ENCODE measurements around the gene PTPRA. TPM values are rescaled to one million over a fixed set of nuclear protein-coding genes. Genes with fewer than 3 reads are reported as not detected.
A peak's percentile ranks its signal among the peaks of the same experiment; 100 is the strongest.

PTPRA gene
- total and polyA plus RNA-seq, 2 experiments from 2014 or later, result 45.1 to 51.8 TPM

- Histone ChIP-seq H3K4me2 (peak overlapping the region; percentile 88), H3K27me3 (no peaks in the 10 kb centered on the region), H3K4me3 (peak overlapping the region; percentile 98), H3K36me3 (replicated peaks; ENCODE audit: insufficient read depth, low read depth) (no peaks in the 10 kb centered on the region), H3K27ac (peak overlapping the region; percentile 98), H3K9me3 (ENCODE audit: low read depth) (no peaks in the 10 kb centered on the region), H3K9me2 (replicated peaks; ENCODE audit: insufficient read depth) (no peaks in the 10 kb centered on the region), H3K4me1 (ENCODE audit: insufficient read depth) (peaks cover 23% of the 10 kb centered on the region), H3K79me2 (peaks cover 18% of the 10 kb centered on the region), H2AFZ (peak overlapping the region; percentile 93), H4K20me1 (ENCODE audit: insufficient read depth, poor library complexity, severe bottlenecking) (no peaks in the 10 kb centered on the region)
- no peak for TF ChIP-seq EZH2 (IDR thresholded peaks at IDR 0.05; ENCODE audit: borderline replicate concordance)
- TF ChIP-seq EZH2phosphoT487 (IDR thresholded peaks at IDR 0.05; ENCODE audit: low read depth, severe bottlenecking, unreplicated experiment), result no peak
- no peak for TF ChIP-seq CTCF (IDR thresholded peaks at IDR 0.05; ENCODE audit: poor library complexity)
- DNase-seq (ENCODE audit: low spot score), result peak; percentile 78
- WGBS (ENCODE audit: low lambda C conversion rate, missing lambda C conversion rate), result 5% methylated on average over 7 of the region's 24 CpGs
Observed at GRCh38 chr20:3045042-3045815, 171.9 kb downstream of the PTPRA start.

GRCh38 chr20:3045816-3046676 lies 172.8 kb downstream of the PTPRA start, which contains the start of gene MRPS26:
Gene MRPS26, plus strand, starts transcription at chr20:3046052. Its CDS starts 17 bp downstream, at chr20:3046069.
- Histone ChIP-seq H3K4me1 (ENCODE audit: insufficient read depth) (peaks cover 23% of the 10 kb centered on the region), H3K27me3 (no peaks in the 10 kb centered on the region), H3K36me3 (replicated peaks; ENCODE audit: insufficient read depth, low read depth) (no peaks in the 10 kb centered on the region), H4K20me1 (ENCODE audit: insufficient read depth, poor library complexity, severe bottlenecking) (no peaks in the 10 kb centered on the region), H3K9me2 (replicated peaks; ENCODE audit: insufficient read depth) (no peaks in the 10 kb centered on the region), H3K79me2 (peaks cover 18% of the 10 kb centered on the region), H2AFZ (peak within 1 kb of the TSS; percentile 93), H3K9me3 (ENCODE audit: low read depth) (no peaks in the 10 kb centered on the region), H3K4me3 (peak within 1 kb of the TSS; percentile 98), H3K4me2 (peak within 1 kb of the TSS; percentile 88), H3K27ac (peak within 1 kb of the TSS; percentile 98)
- under 1% methylated on average over 81 of the region's 104 CpGs for WGBS (ENCODE audit: low lambda C conversion rate, missing lambda C conversion rate)
- TF ChIP-seq EZH2phosphoT487 (IDR thresholded peaks at IDR 0.05; ENCODE audit: low read depth, severe bottlenecking, unreplicated experiment) (no peak), CTCF (IDR thresholded peaks at IDR 0.05; ENCODE audit: poor library complexity) (no peak), EZH2 (IDR thresholded peaks at IDR 0.05; ENCODE audit: borderline replicate concordance) (no peak)
- peak; percentile 94 for DNase-seq (ENCODE audit: low spot score)

- peaks cover 17% of the 10 kb centered on the region for H3K4me1 ChIP-seq (ENCODE audit: insufficient read depth)
- H3K9me3 ChIP-seq (ENCODE audit: low read depth), result no peaks in the 10 kb centered on the region
- H3K4me3 ChIP-seq, result peak overlapping the region; percentile 98
- TF ChIP-seq EZH2phosphoT487 (IDR thresholded peaks at IDR 0.05; ENCODE audit: low read depth, severe bottlenecking, unreplicated experiment) (no peak), CTCF (IDR thresholded peaks at IDR 0.05; ENCODE audit: poor library complexity) (no peak)
- H3K27me3 ChIP-seq, result no peaks in the 10 kb centered on the region
- peaks cover 18% of the 10 kb centered on the region for H3K79me2 ChIP-seq
- peak overlapping the region; percentile 88 for H3K4me2 ChIP-seq
- no peaks in the 10 kb centered on the region for H3K36me3 ChIP-seq (replicated peaks; ENCODE audit: insufficient read depth, low read depth)
- H4K20me1 ChIP-seq (ENCODE audit: insufficient read depth, poor library complexity, severe bottlenecking), result no peaks in the 10 kb centered on the region
- no peaks in the 10 kb centered on the region for H3K9me2 ChIP-seq (replicated peaks; ENCODE audit: insufficient read depth)
- no peak for DNase-seq (ENCODE audit: low spot score)
- WGBS (ENCODE audit: low lambda C conversion rate, missing lambda C conversion rate), result 39% methylated on average over 36 of the region's 39 CpGs
- peak overlapping the region; percentile 98 for H3K27ac ChIP-seq
- peak overlapping the region; percentile 93 for H2AFZ ChIP-seq
Observed at GRCh38 chr20:3046677-3047462, 173.6 kb downstream of the PTPRA start.

Data from hepatocyte (in vitro differentiated cells).